Fibroblast of lung (primary cell): ENCODE measurements around the gene PRSS53. TPM values are rescaled to one million over a fixed set of nuclear protein-coding genes. Genes with fewer than 3 reads are reported as not detected.
A peak's percentile ranks its signal among the peaks of the same experiment; 100 is the strongest.

ENCODE experiments used
- DNase-seq, 2 donors: peaks; one replicate each; pipeline versions ENCODE4 v3.0.0 to v3.0.0-alpha.2; 2010; ENCODE audit warnings: low read depth in 2 of 2
- H2AFZ ChIP-seq: 2 replicates; pipeline ENCODE4 v1.5.1; 2012; ENCODE audit warnings: low read length, control low read depth, inconsistent platforms
- H3K27ac ChIP-seq: 2 replicates; pipeline ENCODE4 v1.5.1; 2011; ENCODE audit warnings: low read length, control low read depth; ENCODE audit not compliant: insufficient read depth
- H3K27me3 ChIP-seq: 2 replicates; pipeline ENCODE4 v1.5.1; 2011; ENCODE audit warnings: mild to moderate bottlenecking, low read length; ENCODE audit not compliant: control insufficient read depth, insufficient read depth
- H3K36me3 ChIP-seq: 2 replicates; pipeline ENCODE4 v1.5.1; 2011; ENCODE audit warnings: low read length; ENCODE audit not compliant: control insufficient read depth, insufficient read depth
- H3K4me1 ChIP-seq: 2 replicates; pipeline ENCODE4 v1.5.1; 2011; ENCODE audit warnings: low read length; ENCODE audit not compliant: control insufficient read depth, insufficient read depth; ENCODE audit errors: extremely low read depth
- H3K4me2 ChIP-seq: 2 replicates; pipeline ENCODE4 v1.5.1; 2011; ENCODE audit warnings: low read length, control low read depth; ENCODE audit not compliant: insufficient read depth; ENCODE audit errors: extremely low read depth
- H3K4me3 ChIP-seq, 4 experiments: fragments of 200-600 bp in 1 of 4; sonication (generic) in 1 of 4; replicated peaks in 1 of 4; 2 replicates each; pipeline ENCODE4 v1.5.1; 2011 to 2016; ENCODE audit warnings: low read length in 4 of 4, low read depth in 3 of 4, mild to moderate bottlenecking in 3 of 4, control low read depth in 2 of 4, inconsistent platforms in 1 of 4, mixed read lengths in 1 of 4; ENCODE audit not compliant: insufficient read depth in 1 of 4; ENCODE audit errors: control extremely low read depth in 1 of 4
- H3K79me2 ChIP-seq: 2 replicates; pipeline ENCODE4 v1.5.1; 2012; ENCODE audit warnings: mild to moderate bottlenecking, low read length, inconsistent platforms; ENCODE audit not compliant: control insufficient read depth, insufficient read depth
- H3K9ac ChIP-seq: 2 replicates; pipeline ENCODE4 v1.5.1; 2011; ENCODE audit warnings: mild to moderate bottlenecking, low read length, control low read depth; ENCODE audit not compliant: insufficient read depth
- H3K9me3 ChIP-seq: 2 replicates; pipeline ENCODE4 v1.5.1; 2012; ENCODE audit warnings: low read depth, low read length; ENCODE audit not compliant: control insufficient read depth, insufficient read depth
- H4K20me1 ChIP-seq: 2 replicates; pipeline ENCODE4 v1.5.1; 2011; ENCODE audit warnings: low read length; ENCODE audit not compliant: control insufficient read depth, insufficient read depth; ENCODE audit errors: extremely low read depth
- EZH2 ChIP-seq: IDR thresholded peaks from 2 replicates; pipeline ENCODE4 v1.5.1; 2012; ENCODE audit warnings: low read length, control low read depth, mild to moderate bottlenecking; ENCODE audit errors: missing control alignments
- polyA plus RNA-seq, 2 donors: library from polyadenylated mRNA; depleted of rRNA in 1 of 2; stranded (reverse) in 1 of 2; unstranded in 1 of 2; fragments of >200 nt; gene quantifications; 2 replicates each; pipeline ENCODE4 v1.2.1, GENCODE V29; 2011 to 2012; ENCODE audit warnings: missing spikeins in 1 of 2
- total RNA-seq: library from RNA; depleted of rRNA; stranded (reverse); fragments of >200 nt; gene quantifications from 2 replicates; pipeline ENCODE4 v1.2.1, GENCODE V29; 2014
- TF ChIP-seq, protein P1 (sequence below), 2 donors: IDR thresholded peaks in 1 of 2; conservative IDR thresholded peaks in 1 of 2; 1 replicate in 1 of 2; 2 replicates in 1 of 2; pipeline ENCODE4 v1.5.1; 2011 to 2012; ENCODE audit warnings: low read length in 2 of 2, control low read depth in 1 of 2, inconsistent platforms in 1 of 2, low read depth in 1 of 2, mild to moderate bottlenecking in 1 of 2

The PRSS53 gene
- total and polyA plus RNA-seq, 2 donors (not counting 1 experiment from before 2014, with no cell fraction given) = 0.78 to 1.7 TPM

DNA sequence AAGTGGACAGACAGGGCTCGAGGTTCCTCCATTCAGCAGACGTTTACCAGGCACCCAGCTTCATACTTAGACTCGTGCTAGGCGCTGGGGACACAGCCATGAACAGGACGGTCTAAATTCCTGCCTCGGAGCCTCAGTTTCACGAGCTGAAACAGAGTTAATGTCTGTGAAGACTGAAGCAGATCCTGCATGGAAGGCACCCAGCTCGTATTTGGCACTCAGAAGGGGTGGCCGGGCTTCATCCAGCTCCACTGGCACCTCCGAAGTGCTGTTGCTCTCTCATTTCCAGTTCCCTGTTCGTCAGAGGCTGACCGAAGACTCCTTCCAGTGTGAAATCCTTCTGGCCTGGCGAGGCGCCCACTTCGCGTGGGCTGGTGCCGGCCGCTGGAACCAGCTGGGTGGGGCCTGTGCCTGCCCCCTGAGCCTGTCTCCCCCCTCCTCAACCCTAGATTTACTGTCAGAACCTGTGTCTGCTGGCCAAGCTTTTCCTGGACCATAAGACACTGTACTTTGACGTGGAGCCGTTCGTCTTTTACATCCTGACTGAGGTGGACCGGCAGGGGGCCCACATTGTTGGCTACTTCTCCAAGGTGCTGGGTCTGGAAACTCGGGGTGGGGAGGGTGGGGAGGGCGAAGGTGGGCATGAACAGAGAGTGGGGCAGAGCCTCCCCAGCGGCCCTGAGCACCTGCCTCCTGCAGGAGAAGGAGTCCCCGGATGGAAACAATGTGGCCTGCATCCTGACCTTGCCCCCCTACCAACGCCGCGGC lies 41.0 kb upstream of the PRSS53 start:
- no peak for TF ChIP-seq EZH2
- TF ChIP-seq, protein P1, sequence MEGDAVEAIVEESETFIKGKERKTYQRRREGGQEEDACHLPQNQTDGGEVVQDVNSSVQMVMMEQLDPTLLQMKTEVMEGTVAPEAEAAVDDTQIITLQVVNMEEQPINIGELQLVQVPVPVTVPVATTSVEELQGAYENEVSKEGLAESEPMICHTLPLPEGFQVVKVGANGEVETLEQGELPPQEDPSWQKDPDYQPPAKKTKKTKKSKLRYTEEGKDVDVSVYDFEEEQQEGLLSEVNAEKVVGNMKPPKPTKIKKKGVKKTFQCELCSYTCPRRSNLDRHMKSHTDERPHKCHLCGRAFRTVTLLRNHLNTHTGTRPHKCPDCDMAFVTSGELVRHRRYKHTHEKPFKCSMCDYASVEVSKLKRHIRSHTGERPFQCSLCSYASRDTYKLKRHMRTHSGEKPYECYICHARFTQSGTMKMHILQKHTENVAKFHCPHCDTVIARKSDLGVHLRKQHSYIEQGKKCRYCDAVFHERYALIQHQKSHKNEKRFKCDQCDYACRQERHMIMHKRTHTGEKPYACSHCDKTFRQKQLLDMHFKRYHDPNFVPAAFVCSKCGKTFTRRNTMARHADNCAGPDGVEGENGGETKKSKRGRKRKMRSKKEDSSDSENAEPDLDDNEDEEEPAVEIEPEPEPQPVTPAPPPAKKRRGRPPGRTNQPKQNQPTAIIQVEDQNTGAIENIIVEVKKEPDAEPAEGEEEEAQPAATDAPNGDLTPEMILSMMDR (conservative IDR thresholded peaks at IDR 0.05 in 1 of 2, IDR thresholded peaks at IDR 0.05 in 1 of 2; ENCODE audit: low read depth in 1 of 2, low read length in 2 of 2) = no peak
- H3K9ac ChIP-seq = no peak overlapping the region
- H3K4me2 ChIP-seq = no peak overlapping the region
- no peak overlapping the region for H3K27ac ChIP-seq
- H3K4me3 ChIP-seq = no peak overlapping the region
- no peaks in the 10 kb centered on the region for H4K20me1 ChIP-seq
- H3K79me2 ChIP-seq = no peaks in the 10 kb centered on the region
- no peaks in the 10 kb centered on the region for H3K9me3 ChIP-seq
- H3K27me3 ChIP-seq = no peaks in the 10 kb centered on the region
- H3K36me3 ChIP-seq = peaks cover 5% of the 10 kb centered on the region
- H3K4me1 ChIP-seq = no peaks in the 10 kb centered on the region
- H2AFZ ChIP-seq = no peak overlapping the region
- DNase-seq = peak in 1 of 2 donors; percentile 51

DNA sequence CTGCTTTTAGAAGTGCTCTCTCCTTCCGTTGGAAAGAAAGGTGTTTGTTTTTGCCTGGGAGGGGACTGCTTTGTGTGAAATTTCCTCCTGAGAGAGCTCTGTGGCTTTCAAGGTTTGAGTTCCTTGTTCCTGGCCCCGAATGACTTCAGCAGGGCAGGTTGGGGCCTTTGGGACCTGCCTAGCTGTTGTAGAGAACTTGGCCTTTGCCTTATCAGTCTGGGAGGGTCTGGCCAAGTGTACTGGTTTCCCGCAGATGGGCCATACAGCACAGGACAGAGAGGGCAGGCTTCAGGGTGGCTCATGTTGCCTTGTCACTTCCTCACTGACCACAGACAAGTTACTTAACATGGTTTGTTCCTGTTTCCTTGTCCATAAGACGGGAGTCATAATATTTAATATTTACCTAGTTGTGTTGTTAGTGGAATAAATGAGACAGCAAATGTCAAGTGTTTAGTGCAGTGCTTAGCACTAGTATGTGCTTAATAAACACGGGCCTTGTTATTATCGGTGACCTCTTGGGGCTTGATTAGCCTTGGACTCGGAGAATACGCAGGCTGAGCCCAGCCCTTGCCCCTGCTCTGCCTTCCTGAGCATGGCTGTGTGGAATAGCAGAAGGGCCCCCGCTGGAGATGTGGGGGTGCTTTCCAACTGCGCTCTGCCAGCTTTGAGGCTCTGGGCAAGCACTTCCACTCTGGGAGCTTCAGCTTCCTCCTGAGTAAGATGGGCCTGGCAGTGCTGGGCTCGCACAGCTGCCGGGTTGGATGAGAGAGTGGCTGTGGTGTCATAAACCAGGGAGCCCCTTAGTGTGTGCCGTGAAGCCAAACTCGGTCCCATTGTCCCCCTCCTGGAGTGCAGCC lies 40.2 kb upstream of the PRSS53 start:
- H3K36me3 ChIP-seq = peaks cover 5% of the 10 kb centered on the region
- H3K79me2 ChIP-seq = no peaks in the 10 kb centered on the region
- H3K9me3 ChIP-seq = no peaks in the 10 kb centered on the region
- no peak overlapping the region for H2AFZ ChIP-seq
- no peaks in the 10 kb centered on the region for H3K4me1 ChIP-seq
- no peak for TF ChIP-seq EZH2
- TF ChIP-seq, protein P1 (conservative IDR thresholded peaks at IDR 0.05 in 1 of 2, IDR thresholded peaks at IDR 0.05 in 1 of 2; ENCODE audit: low read depth in 1 of 2, low read length in 2 of 2) = no peak
- H3K27ac ChIP-seq = no peak overlapping the region
- H4K20me1 ChIP-seq = no peaks in the 10 kb centered on the region
- no peaks in the 10 kb centered on the region for H3K27me3 ChIP-seq
- no peak overlapping the region for H3K9ac ChIP-seq
- no peak overlapping the region for H3K4me3 ChIP-seq
- no peak overlapping the region for H3K4me2 ChIP-seq
- DNase-seq = no peak

DNA sequence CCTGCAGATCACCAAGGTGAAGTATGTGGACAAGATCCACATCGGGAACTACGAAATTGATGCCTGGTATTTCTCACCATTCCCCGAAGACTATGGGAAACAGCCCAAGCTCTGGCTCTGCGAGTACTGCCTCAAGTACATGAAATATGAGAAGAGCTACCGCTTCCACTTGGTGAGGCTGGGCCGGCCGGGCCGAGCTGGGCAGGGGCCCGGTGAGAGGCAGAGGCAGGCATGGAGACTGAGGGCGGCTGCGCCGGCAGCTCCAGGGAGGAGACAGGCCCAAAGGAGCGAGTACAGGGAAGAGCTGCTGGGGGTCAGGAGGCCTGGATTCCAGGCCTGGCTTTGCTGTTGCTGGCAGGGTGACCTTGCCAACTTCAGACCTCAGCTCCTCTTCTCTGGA lies 38.4 kb upstream of the PRSS53 start:
- Histone ChIP-seq H3K79me2 (no peaks in the 10 kb centered on the region), H3K27me3 (no peaks in the 10 kb centered on the region), H3K9ac (no peak overlapping the region), H2AFZ (no peak overlapping the region), H3K4me2 (no peak overlapping the region), H3K4me3 (no peak overlapping the region), H3K36me3 (peaks cover 4% of the 10 kb centered on the region), H3K9me3 (no peaks in the 10 kb centered on the region), H3K4me1 (no peaks in the 10 kb centered on the region), H3K27ac (no peak overlapping the region), H4K20me1 (no peaks in the 10 kb centered on the region)
- no peak for DNase-seq
- TF ChIP-seq, protein P1 (conservative IDR thresholded peaks at IDR 0.05 in 1 of 2, IDR thresholded peaks at IDR 0.05 in 1 of 2; ENCODE audit: low read depth in 1 of 2, low read length in 2 of 2) = no peak
- TF ChIP-seq EZH2 = no peak
